GM18505 (cell line): ENCODE results near the gene RNF130.

Experiments used
- ATAC-seq: cut with Tn5 transposase; IDR thresholded peaks from one replicate; pipeline ENCODE4 v1.9.1; 2021; ENCODE audit not compliant: unreplicated experiment
- POLR2A ChIP-seq: IDR thresholded peaks from 4 replicates; pipeline ENCODE4 v1.6.1; 2011; ENCODE audit warnings: borderline replicate concordance; ENCODE audit not compliant: insufficient read depth, insufficient read length; ENCODE audit errors: extremely low read depth

RNF130 gene

GRCh38 chr5:180113660-180114303, 42.2 kb upstream of the RNF130 start:
- no peak for ATAC-seq
- TF ChIP-seq POLR2A: no peak

- no peak for TF ChIP-seq POLR2A
- no peak for ATAC-seq
Measured at GRCh38 chr5:180112181-180112861, 40.8 kb upstream of the RNF130 start.

GRCh38 chr5:180111273-180112002, 39.9 kb upstream of the RNF130 start:
- no peak for TF ChIP-seq POLR2A
- ATAC-seq: no peak

- ATAC-seq: no peak
- no peak for TF ChIP-seq POLR2A
Measured at GRCh38 chr5:180109920-180110319, 38.4 kb upstream of the RNF130 start.

- no peak for TF ChIP-seq POLR2A
- ATAC-seq: no peak
Measured at GRCh38 chr5:180107005-180107404, 35.4 kb upstream of the RNF130 start.

- no peak for TF ChIP-seq POLR2A
- no peak for ATAC-seq
Measured at GRCh38 chr5:180105827-180106312, 34.3 kb upstream of the RNF130 start.

GRCh38 chr5:180104168-180104530, 32.6 kb upstream of the RNF130 start:
- ATAC-seq: no peak
- TF ChIP-seq POLR2A: no peak

GRCh38 chr5:180103487-180104167, 32.1 kb upstream of the RNF130 start:
- ATAC-seq: no peak
- TF ChIP-seq POLR2A: no peak

- no peak for TF ChIP-seq POLR2A
- no peak for ATAC-seq
Measured at GRCh38 chr5:180102636-180103035, 31.1 kb upstream of the RNF130 start.

- no peak for ATAC-seq
- no peak for TF ChIP-seq POLR2A
Measured at GRCh38 chr5:180101451-180102105, 30.0 kb upstream of the RNF130 start.

GRCh38 chr5:180100621-180101450, 29.3 kb upstream of the RNF130 start:
- TF ChIP-seq POLR2A: no peak
- ATAC-seq: no peak
